Type B pancreatic cell (in vitro differentiated cells): ENCODE data around the gene DOK5. TPM values are rescaled to one million over a fixed set of nuclear protein-coding genes. Genes with fewer than 3 reads are reported as not detected.

Experiments used
- DNase-seq: peaks from one replicate; pipeline ENCODE4 v3.0.0; 2021; ENCODE audit warnings: mixed read lengths; ENCODE audit not compliant: unreplicated experiment; ENCODE audit errors: extremely low spot score
- H3K27ac Mint-ChIP-seq: 2 replicates; pipeline ENCODE4 v1.8.0; 2021; ENCODE audit warnings: mild to moderate bottlenecking, mixed read lengths
- H3K27me3 Mint-ChIP-seq: 2 replicates; pipeline ENCODE4 v1.8.0; 2021; ENCODE audit warnings: mixed read lengths
- H3K36me3 Mint-ChIP-seq: 2 replicates; pipeline ENCODE4 v1.8.0; 2021; ENCODE audit warnings: mixed read lengths
- H3K4me1 Mint-ChIP-seq: one replicate; pipeline ENCODE4 v1.8.0; 2021; ENCODE audit warnings: mixed read lengths; ENCODE audit not compliant: unreplicated experiment
- H3K4me3 Mint-ChIP-seq: 2 replicates; pipeline ENCODE4 v1.8.0; 2021; ENCODE audit warnings: mild to moderate bottlenecking, mixed read lengths
- H3K9me3 Mint-ChIP-seq: 2 replicates; pipeline ENCODE4 v1.8.0; 2021; ENCODE audit warnings: mixed read lengths
- CTCF ChIP-seq: fragments of 200-600 bp; sonication (generic); conservative IDR thresholded peaks from 2 replicates; pipeline ENCODE4 v1.5.0; 2021; ENCODE audit warnings: antibody characterized with exemption, mild to moderate bottlenecking
- total RNA-seq: library from RNA; stranded (reverse); gene quantifications from 2 replicates; pipeline ENCODE4 v1.2.1, GENCODE V29; 2021; ENCODE audit warnings: low replicate concordance

Gene DOK5
- total RNA-seq, 1 donor from 2014 or later: 26.9 TPM

GRCh38 chr20:54535746-54536145 is 60.4 kb downstream of the DOK5 start:
- no peak for TF ChIP-seq CTCF
- no peak overlapping the region for H3K4me3 Mint-ChIP-seq
- H3K9me3 Mint-ChIP-seq: peaks cover 4% of the 10 kb centered on the region
- DNase-seq: no peak
- no peaks in the 10 kb centered on the region for H3K27me3 Mint-ChIP-seq
- H3K4me1 Mint-ChIP-seq: peaks cover 5% of the 10 kb centered on the region
- H3K36me3 Mint-ChIP-seq: peaks cover 4% of the 10 kb centered on the region
- H3K27ac Mint-ChIP-seq: no peak overlapping the region

- Mint-ChIP-seq H3K4me3 (no peak overlapping the region), H3K36me3 (peaks cover 8% of the 10 kb centered on the region), H3K27me3 (peaks cover 3% of the 10 kb centered on the region), H3K4me1 (peaks cover 5% of the 10 kb centered on the region), H3K27ac (no peak overlapping the region), H3K9me3 (peaks cover 14% of the 10 kb centered on the region)
- TF ChIP-seq CTCF: no peak
- no peak for DNase-seq
Measured at GRCh38 chr20:54539521-54540046, 64.2 kb downstream of the DOK5 start.

- Mint-ChIP-seq H3K4me3 (no peak overlapping the region), H3K36me3 (peaks cover 4% of the 10 kb centered on the region), H3K4me1 (no peaks in the 10 kb centered on the region), H3K27me3 (peaks cover 3% of the 10 kb centered on the region), H3K27ac (no peak overlapping the region), H3K9me3 (peaks cover 10% of the 10 kb centered on the region)
- DNase-seq: no peak
- TF ChIP-seq CTCF: no peak
Measured at GRCh38 chr20:54543369-54543768, 68.0 kb downstream of the DOK5 start.

GRCh38 chr20:54545676-54546358 is 70.4 kb downstream of the DOK5 start:
- TF ChIP-seq CTCF: no peak
- no peak for DNase-seq
- H3K4me3 Mint-ChIP-seq: no peak overlapping the region
- H3K9me3 Mint-ChIP-seq: peaks cover 10% of the 10 kb centered on the region
- peaks cover 4% of the 10 kb centered on the region for H3K36me3 Mint-ChIP-seq
- peaks cover 3% of the 10 kb centered on the region for H3K27me3 Mint-ChIP-seq
- H3K4me1 Mint-ChIP-seq: no peaks in the 10 kb centered on the region
- no peak overlapping the region for H3K27ac Mint-ChIP-seq

GRCh38 chr20:54548849-54549248 is 73.5 kb downstream of the DOK5 start:
- Mint-ChIP-seq H3K36me3 (no peaks in the 10 kb centered on the region), H3K4me1 (no peaks in the 10 kb centered on the region), H3K4me3 (no peak overlapping the region), H3K27ac (no peak overlapping the region), H3K27me3 (no peaks in the 10 kb centered on the region), H3K9me3 (no peaks in the 10 kb centered on the region)
- TF ChIP-seq CTCF: no peak
- DNase-seq: no peak
